ENCODE data around the gene MAPRE3.

MAPRE3 gene

GRCh38 chr2:27010139-27010538 lies 39.7 kb downstream of the MAPRE3 start:
- no peak for DNase-seq (ENCODE audit: low read depth in 2 of 2, low spot score in 1 of 2)

- DNase-seq (ENCODE audit: low read depth in 2 of 2, low spot score in 1 of 2), result no peak
Observed at GRCh38 chr2:27013738-27014137, 43.3 kb downstream of the MAPRE3 start.

- DNase-seq (ENCODE audit: low read depth in 2 of 2, low spot score in 1 of 2), result no peak
Observed at GRCh38 chr2:27014771-27015433, 44.5 kb downstream of the MAPRE3 start.

- DNase-seq (ENCODE audit: low read depth in 2 of 2, low spot score in 1 of 2), result no peak
Observed at GRCh38 chr2:27016801-27017325, 46.4 kb downstream of the MAPRE3 start.

GRCh38 chr2:27018142-27018541 lies 47.7 kb downstream of the MAPRE3 start:
- no peak for DNase-seq (ENCODE audit: low read depth in 2 of 2, low spot score in 1 of 2)

GRCh38 chr2:27019459-27019858 lies 49.0 kb downstream of the MAPRE3 start:
- no peak for DNase-seq (ENCODE audit: low read depth in 2 of 2, low spot score in 1 of 2)

GRCh38 chr2:27019931-27020855 lies 49.8 kb downstream of the MAPRE3 start:
- no peak for DNase-seq (ENCODE audit: low read depth in 2 of 2, low spot score in 1 of 2)

- DNase-seq (ENCODE audit: low read depth in 2 of 2, low spot score in 1 of 2), result no peak
Observed at GRCh38 chr2:27021253-27022049, 51.0 kb downstream of the MAPRE3 start.

GRCh38 chr2:27023740-27024139 lies 53.3 kb downstream of the MAPRE3 start:
- DNase-seq (ENCODE audit: low read depth in 2 of 2, low spot score in 1 of 2), result no peak

GRCh38 chr2:27024188-27024587 lies 53.8 kb downstream of the MAPRE3 start:
- DNase-seq (ENCODE audit: low read depth in 2 of 2, low spot score in 1 of 2), result no peak

- DNase-seq (ENCODE audit: low read depth in 2 of 2, low spot score in 1 of 2), result no peak
Observed at GRCh38 chr2:27024812-27025211, 54.4 kb downstream of the MAPRE3 start.

- no peak for DNase-seq (ENCODE audit: low read depth in 2 of 2, low spot score in 1 of 2)
Observed at GRCh38 chr2:27025281-27025800, 54.9 kb downstream of the MAPRE3 start.

GRCh38 chr2:27025861-27026851 lies 55.7 kb downstream of the MAPRE3 start:
- no peak for DNase-seq (ENCODE audit: low read depth in 2 of 2, low spot score in 1 of 2)

GRCh38 chr2:27027211-27027651 lies 56.8 kb downstream of the MAPRE3 start:
- DNase-seq (ENCODE audit: low read depth in 2 of 2, low spot score in 1 of 2), result no peak

GRCh38 chr2:27029051-27029450 lies 58.6 kb downstream of the MAPRE3 start:
- no peak for DNase-seq (ENCODE audit: low read depth in 2 of 2, low spot score in 1 of 2)

GRCh38 chr2:27032495-27033252 lies 62.2 kb downstream of the MAPRE3 start, which contains the start of gene TMEM214:
Gene TMEM214, plus strand, starts transcription at chr2:27032965. Its CDS starts 51 bp downstream, at chr2:27033016.
- peak; percentile 40 to 57 for DNase-seq (ENCODE audit: low read depth in 2 of 2, low spot score in 1 of 2)

- DNase-seq (ENCODE audit: low read depth in 2 of 2, low spot score in 1 of 2), result no peak
Observed at GRCh38 chr2:27033253-27033852, 62.9 kb downstream of the MAPRE3 start.

GRCh38 chr2:27038012-27038411 lies 67.6 kb downstream of the MAPRE3 start:
- DNase-seq (ENCODE audit: low read depth in 2 of 2, low spot score in 1 of 2), result no peak
